ENCODE measurements around the gene CST7. TPM values are rescaled to one million over a fixed set of nuclear protein-coding genes. Genes with fewer than 3 reads are reported as not detected.

CST7 gene
- total RNA-seq, 1 experiment from 2014 or later, result not detected

GRCh38 chr20:25007491-25008305 lies 58.6 kb downstream of the CST7 start (continued):
- TF ChIP-seq NR3C1 (CRISPR knock-in tag; conservative IDR thresholded peaks at IDR 0.05; ENCODE audit: low read depth) (no peak), HMGXB4 (CRISPR knock-in tag; IDR thresholded peaks at IDR 0.05) (no peak), ZNF423 (CRISPR knock-in tag; IDR thresholded peaks at IDR 0.05) (no peak), ATF3 (CRISPR knock-in tag; conservative IDR thresholded peaks at IDR 0.05) (no peak), ATF1 (CRISPR knock-in tag; IDR thresholded peaks at IDR 0.05) (no peak), ZBTB21 (CRISPR knock-in tag; IDR thresholded peaks at IDR 0.05; ENCODE audit: borderline replicate concordance) (no peak), ESRRA (CRISPR knock-in tag; IDR thresholded peaks at IDR 0.05; ENCODE audit: borderline replicate concordance) (no peak)

- DNase-seq (ENCODE audit: low spot score) (no peak), ATAC-seq (no peak)
- CTCF ChIA-PET, result interaction anchor here (1.0 to 1.5 kb wide), 2 partner anchors 57 to 78 kb away, joined by 3 to 6 read pairs; no protein-coding TSS in a partner anchor
- no peak overlapping the region for H3K4me3 Mint-ChIP-seq
- TF ChIP-seq MXD4 (CRISPR knock-in tag; IDR thresholded peaks at IDR 0.05; ENCODE audit: borderline replicate concordance) (no peak), ZNF121 (CRISPR knock-in tag; IDR thresholded peaks at IDR 0.05) (no peak), NFE2L1 (CRISPR knock-in tag; IDR thresholded peaks at IDR 0.05) (no peak), TCF7 (CRISPR knock-in tag; IDR thresholded peaks at IDR 0.05; ENCODE audit: low read depth) (no peak), ZNF532 (CRISPR knock-in tag; IDR thresholded peaks at IDR 0.05; ENCODE audit: borderline replicate concordance) (no peak), GABPB1 (CRISPR knock-in tag; IDR thresholded peaks at IDR 0.05) (no peak), ZNF232 (CRISPR knock-in tag; IDR thresholded peaks at IDR 0.05) (no peak), E2F5 (CRISPR knock-in tag; IDR thresholded peaks at IDR 0.05) (no peak), MYBL2 (CRISPR knock-in tag; IDR thresholded peaks at IDR 0.05) (no peak), ZMAT4 (CRISPR knock-in tag; IDR thresholded peaks at IDR 0.05) (no peak), CDX4 (CRISPR knock-in tag; IDR thresholded peaks at IDR 0.05; ENCODE audit: borderline replicate concordance) (no peak), FOXP4 (CRISPR knock-in tag; IDR thresholded peaks at IDR 0.05) (no peak), SOX15 (CRISPR knock-in tag; IDR thresholded peaks at IDR 0.05) (no peak)
- no peaks in the 10 kb centered on the region for H3K27me3 Mint-ChIP-seq (ENCODE audit: low read depth)
- no peaks in the 10 kb centered on the region for H3K9me3 Mint-ChIP-seq
- no peaks in the 10 kb centered on the region for H3K36me3 Mint-ChIP-seq
- POLR2A ChIA-PET, result no interaction called here
- H3K4me1 Mint-ChIP-seq, result no peaks in the 10 kb centered on the region
- no peak overlapping the region for H3K27ac Mint-ChIP-seq
Measured at GRCh38 chr20:25008388-25009217, 59.5 kb downstream of the CST7 start.
